ENCODE data around the gene SNX6. TPM values are rescaled to one million over a fixed set of nuclear protein-coding genes. Genes with fewer than 3 reads are reported as not detected.

Gene SNX6
- total and polyA plus RNA-seq, 9 of the 15 experiments (the other 6 are each of a cell fraction or from before 2014, with no cell fraction given) = 34.6 to 111 (median 57.5) TPM

DNA sequence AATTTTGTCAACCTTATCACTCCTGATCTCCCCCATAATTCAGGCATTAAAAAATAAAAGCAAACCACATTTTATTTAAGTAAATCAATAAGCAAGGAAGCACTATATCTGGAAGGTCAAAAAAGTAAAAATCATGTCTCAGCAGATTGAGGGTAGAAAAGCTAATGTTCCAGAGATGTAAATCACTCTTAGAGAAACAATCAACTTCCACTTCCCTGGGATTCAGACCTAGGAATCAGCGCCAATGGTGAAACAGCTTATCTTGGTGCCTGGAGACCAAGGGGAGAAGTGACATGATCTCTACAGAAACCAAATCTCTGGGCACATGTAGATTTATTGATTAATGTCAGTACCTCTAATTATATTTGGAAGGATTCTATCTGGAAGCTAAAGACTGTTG lies 10.9 kb upstream of the SNX6 start:
- TF ChIP-seq ZNF282 (CRISPR knock-in tag; IDR thresholded peaks at IDR 0.05) = no peak
- TF ChIP-seq PPARD (CRISPR knock-in tag; IDR thresholded peaks at IDR 0.05) = no peak
- no peak for TF ChIP-seq ZC3H4 (CRISPR knock-in tag; IDR thresholded peaks at IDR 0.05; ENCODE audit: borderline replicate concordance)
- no peak for TF ChIP-seq CBX3 (IDR thresholded peaks at IDR 0.05; ENCODE audit: borderline replicate concordance in 1 of 2, low read length in 2 of 2)
- no peak for TF ChIP-seq HMGN3 (IDR thresholded peaks at IDR 0.05; ENCODE audit: borderline replicate concordance, extremely low read depth, insufficient read length, low read depth, low read length)
- no peak for TF ChIP-seq FOXJ2 (tag; IDR thresholded peaks at IDR 0.05)
- TF ChIP-seq ARNT (IDR thresholded peaks at IDR 0.05) = no peak
- TF ChIP-seq GTF2B (IDR thresholded peaks at IDR 0.05; ENCODE audit: extremely low read depth, insufficient read length) = no peak
- no peak for TF ChIP-seq SNIP1 (IDR thresholded peaks at IDR 0.05; ENCODE audit: low read depth)
- no peak for TF ChIP-seq SAFB2 (IDR thresholded peaks at IDR 0.05; ENCODE audit: borderline replicate concordance, low read depth, low read length, severe bottlenecking)
- no peak for TF ChIP-seq HINFP (tag; conservative IDR thresholded peaks at IDR 0.05; ENCODE audit: low read depth)
- TF ChIP-seq SRF (CRISPR knock-in tag; IDR thresholded peaks at IDR 0.05) = no peak
- TF ChIP-seq RBM25 (IDR thresholded peaks at IDR 0.05; ENCODE audit: low read depth, low read length, severe bottlenecking) = no peak
- no peak for TF ChIP-seq GTF2E2 (tag; IDR thresholded peaks at IDR 0.05)
- TF ChIP-seq ZKSCAN3 (CRISPR knock-in tag; IDR thresholded peaks at IDR 0.05) = no peak
- in situ Hi-C loops (cut with MboI) = no loop called here

More for the DNA sequence above, 10.9 kb upstream of the SNX6 start:
- Histone ChIP-seq H3K79me2 (ENCODE audit: control insufficient read depth, insufficient read depth, low read length) (no peaks in the 10 kb centered on the region), H3K9me3 (replicated peaks; ENCODE audit: control insufficient read depth, insufficient read depth, low read depth, low read length) (no peaks in the 10 kb centered on the region), H3K4me1 (replicated peaks in 1 of 2; ENCODE audit: control insufficient read depth in 2 of 2, insufficient read depth in 2 of 2, low read length in 2 of 2) (peaks cover 0 to 3% of the 10 kb centered on the region in 2 experiments; a peak in 2 of 5 replicates), H3K9ac (ENCODE audit: insufficient read depth in 1 of 2, low read depth in 2 of 2, low read length in 2 of 2) (no peak overlapping the region), H3K4me3 (no peak overlapping the region), H3K27me3 (ENCODE audit: control insufficient read depth in 2 of 2, insufficient read depth in 2 of 2, low read length in 2 of 2) (no peaks in the 10 kb centered on the region), H2AFZ (ENCODE audit: low read depth, low read length) (no peak overlapping the region), H3K4me2 (ENCODE audit: insufficient read depth, low read length) (no peak overlapping the region), H4K20me1 (replicated peaks; ENCODE audit: control insufficient read depth, insufficient read depth, low read length) (no peaks in the 10 kb centered on the region), H3K9me1 (ENCODE audit: control insufficient read depth, insufficient read depth, low read length) (no peaks in the 10 kb centered on the region), H3K36me3 (ENCODE audit: control insufficient read depth, insufficient read depth, low read length) (no peaks in the 10 kb centered on the region), H3K27ac (ENCODE audit: extremely low read depth, low read depth, low read length) (no peak overlapping the region)
- DNase-seq (ENCODE audit: extremely low read depth in 1 of 4, low spot score in 3 of 4) (no peak), FAIRE-seq (no peak), ATAC-seq (no peak)
- POLR2A ChIA-PET = interaction anchor here (0.8 kb wide), 1 partner anchor 237 kb away, joined by 3 read pairs; no protein-coding TSS in a partner anchor
- BruUV-seq (replicated peaks) = no TSS peak
- CTCF ChIA-PET (ENCODE audit: low intra/inter-chr PET ratio) = no interaction called here
- intact Hi-C loops (cut with micrococcal nuclease) = no loop called here
- WGBS (ENCODE audit: insufficient coverage, low coverage, missing lambda C conversion rate) = 20% methylated on average over 1 of the region's 1 CpG

Data from K562 (cell line).